AG04449 (cell line): ENCODE results near the gene LATS2.
"Not testable (repeated sequence)": the region's sequence is repeated elsewhere in the genome, so short reads cannot be mapped to it uniquely, and the experiment has no call there.

ENCODE experiments used
- CTCF ChIA-PET: fragments of 350-600 bp; formaldehyde crosslinking; extraction: SDS; loops from one replicate; lab custom pipeline; 2021; ENCODE audit warnings: antibody characterized with exemption; lab: Yijun Ruan, JAX
- POLR2A ChIA-PET: fragments of 400-600, 350-600 bp; formaldehyde crosslinking; extraction: SDS; loops from one replicate; lab custom pipeline; 2020; ENCODE audit warnings: antibody characterized with exemption, inconsistent platforms; lab: Yijun Ruan, JAX
- DNase-seq: peaks from one replicate; pipeline ENCODE4 v3.0.0-alpha.2; 2010; ENCODE audit warnings: low read depth, low spot score
- H3K4me3 ChIP-seq: 2 replicates; pipeline ENCODE4 v1.5.1; 2011; ENCODE audit warnings: low read depth, mild to moderate bottlenecking, control low read depth, low read length
- CTCF ChIP-seq: IDR thresholded peaks from one replicate; pipeline ENCODE4 v1.5.1; 2011; ENCODE audit warnings: mild to moderate bottlenecking, moderate library complexity, low read length, control low read depth, inconsistent platforms; ENCODE audit not compliant: insufficient read depth; ENCODE audit errors: missing control alignments

The LATS2 gene

GRCh38 chr13:20953245-20953931 lies 108.0 kb downstream of the LATS2 start:
- CTCF ChIA-PET: interaction anchor here (1.5 kb wide), 1 partner anchor 13 kb away, joined by 4 read pairs; no protein-coding TSS in a partner anchor
- DNase-seq: no peak
- POLR2A ChIA-PET: no interaction called here
- no peak overlapping the region for H3K4me3 ChIP-seq
- TF ChIP-seq CTCF: no peak

- TF ChIP-seq CTCF: no peak
- POLR2A ChIA-PET: no interaction called here
- CTCF ChIA-PET: interaction anchor here (1.0 to 1.5 kb wide), 3 partner anchors 9 to 159 kb away, joined by 4 read pairs; no protein-coding TSS in a partner anchor
- H3K4me3 ChIP-seq: no peak overlapping the region
- DNase-seq: no peak
Observed at GRCh38 chr13:20952838-20953237, 108.5 kb downstream of the LATS2 start.

- CTCF ChIA-PET: interaction anchor here (0.6 kb wide), 1 partner anchor 117 kb away, joined by 3 read pairs; no protein-coding TSS in a partner anchor
- POLR2A ChIA-PET, DNase-seq, H3K4me3 ChIP-seq: not testable (repeated sequence)
Observed at GRCh38 chr13:20948001-20948400, 113.4 kb downstream of the LATS2 start.

GRCh38 chr13:20945952-20946383 lies 115.4 kb downstream of the LATS2 start:
- ChIA-PET POLR2A (no interaction called here), CTCF (interaction anchor here (0.6 to 5.1 kb wide), 7 partner anchors 20 to 532 kb away, joined by 3 to 66 read pairs (median 3); partner anchors contain the start of genes MRPL57 and SKA3)

GRCh38 chr13:20942938-20943559 lies 118.3 kb downstream of the LATS2 start:
- ChIA-PET POLR2A (no interaction called here), CTCF (interaction anchor here (0.8 to 5.1 kb wide), 22 partner anchors 9 to 537 kb away, joined by 3 to 66 read pairs (median 4); partner anchors contain the start of genes MRPL57 and SKA3)
- DNase-seq: no peak
- H3K4me3 ChIP-seq: no peak overlapping the region
- TF ChIP-seq CTCF: no peak

More at GRCh38 chr13:20945952-20946383, 115.4 kb downstream of the LATS2 start:
- peak overlapping the region; percentile 35 for H3K4me3 ChIP-seq
- TF ChIP-seq CTCF: no peak
- DNase-seq: no peak

GRCh38 chr13:20940511-20940910 lies 120.9 kb downstream of the LATS2 start:
- H3K4me3 ChIP-seq, DNase-seq, POLR2A ChIA-PET: not testable (repeated sequence)
- CTCF ChIA-PET: interaction anchor here (0.7 to 1.0 kb wide), 4 partner anchors 11 to 194 kb away, joined by 3 to 4 read pairs (median 4); no protein-coding TSS in a partner anchor

- CTCF ChIA-PET: interaction anchor here (0.7 to 1.0 kb wide), 5 partner anchors 11 to 197 kb away, joined by 3 to 4 read pairs (median 3); no protein-coding TSS in a partner anchor
- POLR2A ChIA-PET: no interaction called here
- H3K4me3 ChIP-seq: no peak overlapping the region
- TF ChIP-seq CTCF: no peak
- DNase-seq: peak; percentile 21
Observed at GRCh38 chr13:20940083-20940482, 121.3 kb downstream of the LATS2 start.
